Measurements from ENCODE around the gene RBMS1. TPM values are rescaled to one million over a fixed set of nuclear protein-coding genes. Genes with fewer than 3 reads are reported as not detected.

RBMS1 gene
- total and polyA plus RNA-seq, 2 experiments from 2014 or later: 55.5 to 94.8 TPM

GRCh38 chr2:160252900-160253299 lies 240.7 kb downstream of the RBMS1 start:
- Histone ChIP-seq H3K36me3 (ENCODE audit: insufficient read depth) (no peaks in the 10 kb centered on the region), H2AFZ (no peak overlapping the region), H3K4me1 (ENCODE audit: insufficient read depth) (no peaks in the 10 kb centered on the region), H3K9me2 (ENCODE audit: insufficient read depth) (no peaks in the 10 kb centered on the region), H3F3A (replicated peaks; ENCODE audit: low read depth) (no peaks in the 10 kb centered on the region), H3K79me2 (replicated peaks; ENCODE audit: insufficient read depth) (no peaks in the 10 kb centered on the region), H3K4me2 (no peak overlapping the region), H3K27me3 (ENCODE audit: insufficient read depth) (no peaks in the 10 kb centered on the region), H4K20me1 (replicated peaks; ENCODE audit: insufficient read depth) (no peaks in the 10 kb centered on the region), H3K4me3 (no peak overlapping the region), H3K27ac (ENCODE audit: low read depth) (no peak overlapping the region)
- Mint-ChIP-seq H3K27ac (no peak overlapping the region), H3K9me3 (no peaks in the 10 kb centered on the region; the same call in 2 of the 3 replicates), H3K4me1 (no peaks in the 10 kb centered on the region; the same call in 2 of the 3 replicates), H3K27me3 (ENCODE audit: insufficient read depth, low read depth, poor library complexity) (no peaks in the 10 kb centered on the region), H3K36me3 (ENCODE audit: low read depth) (no peaks in the 10 kb centered on the region), H3K4me3 (no peak overlapping the region)
- DNase-seq (ENCODE audit: low spot score) (no peak), ATAC-seq (no peak)
- TF ChIP-seq STAT1 (IDR thresholded peaks at IDR 0.05; ENCODE audit: unreplicated experiment) (no peak), POLR2AphosphoS5 (IDR thresholded peaks at IDR 0.05; ENCODE audit: low read depth) (no peak), ETS1 (IDR thresholded peaks at IDR 0.05) (no peak), CREB1 (CRISPR knock-in tag; IDR thresholded peaks at IDR 0.05; ENCODE audit: low read depth) (no peak), ZNF331 (CRISPR knock-in tag; IDR thresholded peaks at IDR 0.05; ENCODE audit: low read depth) (no peak), ZNF114 (CRISPR knock-in tag; IDR thresholded peaks at IDR 0.05) (no peak), ZNF462 (CRISPR knock-in tag; IDR thresholded peaks at IDR 0.05) (no peak), REST (IDR thresholded peaks at IDR 0.05; ENCODE audit: unreplicated experiment) (no peak), EZH2phosphoT487 (IDR thresholded peaks at IDR 0.05; ENCODE audit: unreplicated experiment) (no peak), CTCF (conservative IDR thresholded peaks at IDR 0.05; ENCODE audit: low read depth in 2 of 2) (no peak), EZH2 (IDR thresholded peaks at IDR 0.05; ENCODE audit: low read depth, unreplicated experiment) (no peak), NANOG (IDR thresholded peaks at IDR 0.05; ENCODE audit: borderline replicate concordance) (no peak), JUNB (IDR thresholded peaks at IDR 0.05; ENCODE audit: unreplicated experiment) (no peak)

All from GM23338 (cell line).